OCI-LY1 (cell line): ENCODE measurements around the gene MYO16.

Experiments used
- H2AFZ ChIP-seq: fragments of 200-600 bp; sonication (generic), shearing (Covaris generic); 2 replicates; pipeline ENCODE4 v1.6.0; 2014; ENCODE audit warnings: antibody characterized with exemption, mild to moderate bottlenecking, low read length
- H3F3A ChIP-seq: fragments of 200-600 bp; sonication (generic), shearing (Covaris generic); 2 replicates; pipeline ENCODE4 v1.6.0; 2014; ENCODE audit warnings: mild to moderate bottlenecking, antibody characterized with exemption, low read length, moderate library complexity; ENCODE audit not compliant: insufficient read depth
- H3K27ac ChIP-seq: fragments of 200-600 bp; sonication (generic); 2 replicates; pipeline ENCODE4 v1.5.1; 2014; ENCODE audit warnings: low read length, mixed run types, mild to moderate bottlenecking, low read depth; ENCODE audit not compliant: poor library complexity, severe bottlenecking
- H3K27me3 ChIP-seq: fragments of 200-600 bp; sonication (generic); 2 replicates; pipeline ENCODE4 v1.6.0; 2014; ENCODE audit warnings: antibody characterized with exemption, mild to moderate bottlenecking, low read length, moderate library complexity; ENCODE audit not compliant: insufficient read depth
- H3K36me3 ChIP-seq: fragments of 200-600 bp; sonication (generic); 2 replicates; pipeline ENCODE4 v1.6.1; 2014; ENCODE audit warnings: mild to moderate bottlenecking, antibody characterized with exemption, low read length, moderate library complexity, mixed read lengths; ENCODE audit not compliant: insufficient read depth
- H3K4me1 ChIP-seq: fragments of 200-600 bp; sonication (generic); 2 replicates; pipeline ENCODE4 v1.5.1; 2014; ENCODE audit warnings: mild to moderate bottlenecking, low read length, moderate library complexity; ENCODE audit not compliant: insufficient read depth, severe bottlenecking
- H3K4me2 ChIP-seq: fragments of 200-600 bp; sonication (generic), shearing (Covaris generic); 2 replicates; pipeline ENCODE4 v1.6.1; 2014; ENCODE audit warnings: low read length
- H3K4me3 ChIP-seq: fragments of 200-600 bp; sonication (generic); 2 replicates; pipeline ENCODE4 v1.5.1; 2014; ENCODE audit warnings: low read length, low read depth, mild to moderate bottlenecking, mixed read lengths; ENCODE audit not compliant: poor library complexity, severe bottlenecking
- H3K79me2 ChIP-seq: fragments of 200-600 bp; shearing (Covaris generic); 2 replicates; pipeline ENCODE4 v1.6.1; 2016; ENCODE audit warnings: mixed run types, low read length, mixed read lengths; ENCODE audit not compliant: insufficient read depth
- H3K9ac ChIP-seq: fragments of 200-600 bp; sonication (generic), shearing (Covaris generic); 2 replicates; pipeline ENCODE4 v1.6.1; 2014; ENCODE audit warnings: mild to moderate bottlenecking, low read length, mixed read lengths
- H3K9me2 ChIP-seq: fragments of 200-600 bp; sonication (generic), shearing (Covaris generic); 2 replicates; pipeline ENCODE4 v1.6.1; 2014; ENCODE audit warnings: low read depth, mild to moderate bottlenecking, low read length, mixed read lengths
- H3K9me3 ChIP-seq: fragments of 200-600 bp; shearing (Covaris generic); 2 replicates; pipeline ENCODE4 v1.6.1; 2014; ENCODE audit warnings: low read length, mixed read lengths
- H4K20me1 ChIP-seq: fragments of 200-600 bp; sonication (generic), shearing (Covaris generic); 2 replicates; pipeline ENCODE4 v1.6.0; 2016; ENCODE audit warnings: mild to moderate bottlenecking, low read length; ENCODE audit not compliant: insufficient read depth
- CTCF ChIP-seq: fragments of 200-600 bp; sonication (generic), shearing (Covaris generic); IDR thresholded peaks from 2 replicates; pipeline ENCODE4 v1.5.1; 2017; ENCODE audit warnings: mild to moderate bottlenecking, antibody characterized with exemption, low read length, moderate library complexity, mixed read lengths
- EZH2 ChIP-seq: fragments of 200-600 bp; sonication (generic), shearing (Covaris generic); IDR thresholded peaks from 2 replicates; pipeline ENCODE4 v1.8.0; 2017; ENCODE audit warnings: borderline replicate concordance, mixed run types, mild to moderate bottlenecking, antibody characterized with exemption, low read length, moderate library complexity, mixed read lengths

The MYO16 gene

GRCh38 chr13:108681986-108682575 lies 52.7 kb downstream of the MYO16 start:
- no peak for TF ChIP-seq EZH2
- no peak for TF ChIP-seq CTCF
- H3K27me3 ChIP-seq = no peaks in the 10 kb centered on the region
- H3K79me2 ChIP-seq = no peaks in the 10 kb centered on the region
- H3K27ac ChIP-seq = no peak overlapping the region
- H3K9me2 ChIP-seq = no peaks in the 10 kb centered on the region
- no peaks in the 10 kb centered on the region for H3K36me3 ChIP-seq
- H4K20me1 ChIP-seq = no peaks in the 10 kb centered on the region
- H3K9me3 ChIP-seq = no peaks in the 10 kb centered on the region
- no peaks in the 10 kb centered on the region for H3F3A ChIP-seq
- no peak overlapping the region for H3K9ac ChIP-seq
- no peaks in the 10 kb centered on the region for H3K4me1 ChIP-seq
- H3K4me3 ChIP-seq = no peak overlapping the region
- H2AFZ ChIP-seq = no peak overlapping the region
- H3K4me2 ChIP-seq = no peak overlapping the region

GRCh38 chr13:108682714-108683113 lies 53.3 kb downstream of the MYO16 start:
- H3F3A ChIP-seq = no peaks in the 10 kb centered on the region
- no peaks in the 10 kb centered on the region for H3K9me3 ChIP-seq
- H3K9me2 ChIP-seq = no peaks in the 10 kb centered on the region
- no peaks in the 10 kb centered on the region for H3K79me2 ChIP-seq
- TF ChIP-seq CTCF (no peak), EZH2 (no peak)
- H3K4me1 ChIP-seq = no peaks in the 10 kb centered on the region
- no peaks in the 10 kb centered on the region for H3K27me3 ChIP-seq
- H2AFZ ChIP-seq = no peak overlapping the region
- H3K36me3 ChIP-seq = no peaks in the 10 kb centered on the region
- H3K4me2 ChIP-seq = no peak overlapping the region
- H3K9ac ChIP-seq = no peak overlapping the region
- no peaks in the 10 kb centered on the region for H4K20me1 ChIP-seq
- no peak overlapping the region for H3K4me3 ChIP-seq
- no peak overlapping the region for H3K27ac ChIP-seq

GRCh38 chr13:108686027-108686426 lies 56.6 kb downstream of the MYO16 start:
- no peaks in the 10 kb centered on the region for H3K9me3 ChIP-seq
- no peak overlapping the region for H3K4me3 ChIP-seq
- no peak overlapping the region for H3K4me2 ChIP-seq
- H3K36me3 ChIP-seq = no peaks in the 10 kb centered on the region
- H3F3A ChIP-seq = no peaks in the 10 kb centered on the region
- no peak for TF ChIP-seq CTCF
- TF ChIP-seq EZH2 = no peak
- H3K9me2 ChIP-seq = no peaks in the 10 kb centered on the region
- H3K4me1 ChIP-seq = no peaks in the 10 kb centered on the region
- no peak overlapping the region for H3K9ac ChIP-seq
- no peak overlapping the region for H3K27ac ChIP-seq
- no peaks in the 10 kb centered on the region for H3K79me2 ChIP-seq
- H4K20me1 ChIP-seq = no peaks in the 10 kb centered on the region
- H2AFZ ChIP-seq = no peak overlapping the region
- no peaks in the 10 kb centered on the region for H3K27me3 ChIP-seq
